Activated CD4-positive, alpha-beta T cell treated with anti-CD3 and anti-CD28 coated beads, Interleukin-2, amount 50 U/mL, for 4 hours (primary cell): Measurements from ENCODE around the gene MARK1.
A peak's percentile ranks its signal among the peaks of the same experiment; 100 is the strongest.
"Not testable (repeated sequence)": the region's sequence is repeated elsewhere in the genome, so short reads cannot be mapped to it uniquely, and the experiment has no call there.

Source experiments
- DNase-seq, 2 experiments: peaks; one replicate each; pipeline ENCODE4 v3.0.0-alpha.2; 2020

Gene MARK1

DNA sequence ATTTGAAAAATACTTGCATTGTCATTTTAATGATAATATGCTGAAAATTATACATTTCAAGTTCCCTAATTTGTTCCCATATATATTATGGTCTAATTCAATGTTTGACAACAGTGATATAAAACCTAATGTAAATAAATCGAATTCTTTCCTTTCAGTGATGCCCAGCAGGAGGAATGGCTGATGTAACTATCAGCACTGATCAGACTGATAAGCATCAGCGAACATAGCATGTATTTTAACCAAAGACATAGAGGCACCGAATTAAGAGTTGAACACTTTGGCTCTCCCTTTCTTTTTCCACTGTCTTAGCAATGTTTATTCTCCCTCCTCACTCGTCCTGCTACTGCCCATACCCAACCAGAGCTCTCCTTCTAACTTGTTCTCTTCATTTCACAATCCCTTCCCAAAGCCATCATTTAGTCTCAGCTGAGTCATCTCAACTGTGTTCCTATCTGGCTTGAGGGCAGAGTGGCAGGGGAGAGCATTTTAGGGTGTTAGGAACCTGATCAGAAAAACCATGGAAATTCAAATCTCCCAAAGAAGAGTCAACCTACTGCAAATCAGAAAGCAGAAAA is 103.4 kb downstream of the MARK1 start:
- DNase-seq = no peak

- no peak for DNase-seq
Observed at GRCh38 chr1:220637759-220638158, 109.8 kb downstream of the MARK1 start.

DNA sequence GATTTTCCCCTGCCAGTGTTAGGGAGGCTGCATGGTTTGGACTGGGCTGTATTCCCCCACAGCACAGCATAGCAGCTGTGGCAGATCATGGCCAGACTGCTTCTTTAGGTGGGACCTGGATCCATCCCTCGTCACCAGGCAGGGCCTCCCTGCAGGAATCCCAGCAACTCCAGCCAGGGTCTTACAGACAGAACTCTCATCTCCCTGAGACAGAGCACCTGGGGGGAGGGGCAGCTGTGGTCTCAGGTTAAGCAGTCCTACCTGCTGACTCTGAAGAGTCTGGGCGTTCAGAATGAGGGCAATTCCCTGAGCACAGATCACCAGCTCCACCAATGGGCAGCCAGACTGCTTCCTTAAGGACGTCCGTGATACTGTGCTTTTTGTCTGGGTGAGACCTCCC is 114.3 kb downstream of the MARK1 start:
- no peak for DNase-seq

DNA sequence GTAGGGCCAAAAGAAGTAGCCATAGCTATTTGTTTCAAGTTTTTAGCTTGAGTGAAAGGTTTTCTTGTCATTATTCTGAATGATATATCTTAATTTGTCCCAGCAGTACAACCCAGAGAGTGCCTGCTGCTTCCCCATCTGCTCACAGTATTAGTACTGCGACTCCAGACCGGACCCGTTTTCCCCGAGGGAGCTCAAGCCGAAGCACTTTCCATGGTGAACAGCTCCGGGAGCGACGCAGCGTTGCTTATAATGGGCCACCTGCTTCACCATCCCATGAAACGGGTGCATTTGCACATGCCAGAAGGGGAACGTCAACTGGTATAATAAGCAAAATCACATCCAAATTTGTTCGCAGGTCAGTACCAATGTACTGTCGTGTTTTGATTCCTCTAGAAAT is 125.1 kb downstream of the MARK1 start:
- DNase-seq = no peak

DNA sequence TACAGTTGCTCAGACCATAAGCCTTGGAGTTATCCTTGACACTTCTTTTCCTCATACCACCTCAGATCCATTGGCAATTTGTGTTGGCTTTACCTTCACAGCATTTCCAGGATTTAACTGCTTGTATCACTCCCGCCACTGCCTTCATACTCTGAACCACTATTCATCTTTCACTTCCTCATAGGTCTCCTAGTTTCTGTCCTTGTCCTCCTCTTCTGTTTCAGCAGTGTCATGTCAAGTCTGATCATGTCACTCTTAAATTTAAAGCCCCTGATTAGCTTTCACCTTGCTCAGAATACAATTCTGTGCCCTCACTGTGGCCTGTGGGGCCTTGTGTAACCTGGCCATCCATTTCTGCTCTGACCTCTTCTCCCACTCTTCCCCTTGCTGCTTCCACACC is 127.6 kb downstream of the MARK1 start:
- DNase-seq = no peak

- DNase-seq = no peak
Observed at GRCh38 chr1:220655961-220656740, 128.2 kb downstream of the MARK1 start.

DNA sequence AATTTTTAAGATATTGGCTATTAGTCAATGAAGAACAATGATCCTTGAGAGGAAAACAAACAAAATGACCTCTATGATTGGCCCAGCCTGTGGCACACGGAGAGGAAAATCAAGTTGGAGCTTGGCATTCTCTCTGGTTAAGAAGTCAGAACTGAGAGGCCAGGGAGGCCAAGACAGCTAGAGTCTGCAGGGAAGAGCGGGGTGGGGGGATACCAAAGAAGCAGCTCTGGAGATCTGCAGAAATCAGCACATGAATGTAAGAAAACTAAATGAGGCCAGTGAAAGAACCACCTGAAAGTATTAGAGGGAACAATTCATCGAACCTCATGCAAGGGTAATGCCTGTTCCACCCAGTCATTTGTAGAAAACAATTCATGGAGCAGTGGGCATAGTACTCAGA is 138.4 kb downstream of the MARK1 start:
- DNase-seq = no peak

DNA sequence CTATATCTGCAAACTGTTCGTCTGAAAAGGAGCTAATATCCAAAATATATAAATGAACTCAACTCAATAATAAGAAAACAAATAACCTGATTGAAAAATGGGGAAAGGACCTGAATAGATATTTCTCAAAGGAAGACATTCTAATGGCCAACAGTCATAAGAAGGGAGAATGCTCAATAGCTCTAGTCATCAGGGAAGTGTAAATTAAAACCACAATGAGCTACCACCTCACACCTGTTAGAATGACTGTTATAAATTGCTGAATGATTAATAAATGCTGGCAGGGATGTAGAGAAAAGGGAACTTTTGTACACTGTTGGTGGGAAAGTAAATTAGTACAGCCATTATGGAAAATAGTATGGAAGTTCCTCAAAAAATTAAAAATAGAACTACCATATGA is 141.1 kb downstream of the MARK1 start:
- DNase-seq = no peak

DNA sequence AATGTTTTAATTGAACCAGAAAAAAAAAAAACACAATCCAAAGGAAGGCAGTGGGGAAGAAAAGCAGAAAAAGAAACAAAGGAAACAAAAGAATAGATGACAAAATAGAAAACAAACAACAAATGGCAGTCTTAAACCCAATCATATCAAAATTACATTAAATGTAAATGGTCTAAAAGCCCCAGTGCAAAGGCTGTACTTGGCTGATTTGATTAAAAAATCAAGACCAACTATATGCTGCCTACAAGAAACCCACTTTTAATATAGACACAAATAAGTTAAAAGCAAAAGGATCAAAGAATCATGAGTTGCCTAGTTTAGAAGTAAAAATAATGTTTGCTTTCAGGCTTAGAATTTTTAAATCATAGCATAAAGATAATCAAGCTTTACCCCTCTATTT is 142.4 kb downstream of the MARK1 start:
- DNase-seq = no peak

- DNase-seq = no peak
Observed at GRCh38 chr1:220673921-220674320, 146.0 kb downstream of the MARK1 start.

DNA sequence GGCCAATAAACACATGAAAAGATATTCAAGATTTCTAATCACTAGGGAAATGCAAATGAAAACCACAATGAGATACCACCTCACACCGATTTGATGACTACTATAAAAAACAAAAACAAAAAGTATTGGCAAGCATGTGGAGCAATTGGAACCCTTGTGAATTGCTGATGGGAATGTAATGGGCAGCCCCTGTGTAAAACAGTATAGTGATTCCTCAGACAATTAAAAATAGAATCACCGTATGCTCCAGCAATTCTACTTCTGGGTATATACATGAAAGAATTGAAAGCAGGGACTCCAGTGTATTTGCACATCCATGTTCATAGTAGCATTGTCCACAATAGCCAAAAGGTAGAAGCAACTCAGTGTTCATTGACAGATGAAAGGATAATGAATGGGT is 149.3 kb downstream of the MARK1 start:
- no peak for DNase-seq

GRCh38 chr1:220680085-220680687 is 152.2 kb downstream of the MARK1 start:
- DNase-seq = no peak

- no peak for DNase-seq
Observed at GRCh38 chr1:220681220-220681880, 153.4 kb downstream of the MARK1 start.

DNA sequence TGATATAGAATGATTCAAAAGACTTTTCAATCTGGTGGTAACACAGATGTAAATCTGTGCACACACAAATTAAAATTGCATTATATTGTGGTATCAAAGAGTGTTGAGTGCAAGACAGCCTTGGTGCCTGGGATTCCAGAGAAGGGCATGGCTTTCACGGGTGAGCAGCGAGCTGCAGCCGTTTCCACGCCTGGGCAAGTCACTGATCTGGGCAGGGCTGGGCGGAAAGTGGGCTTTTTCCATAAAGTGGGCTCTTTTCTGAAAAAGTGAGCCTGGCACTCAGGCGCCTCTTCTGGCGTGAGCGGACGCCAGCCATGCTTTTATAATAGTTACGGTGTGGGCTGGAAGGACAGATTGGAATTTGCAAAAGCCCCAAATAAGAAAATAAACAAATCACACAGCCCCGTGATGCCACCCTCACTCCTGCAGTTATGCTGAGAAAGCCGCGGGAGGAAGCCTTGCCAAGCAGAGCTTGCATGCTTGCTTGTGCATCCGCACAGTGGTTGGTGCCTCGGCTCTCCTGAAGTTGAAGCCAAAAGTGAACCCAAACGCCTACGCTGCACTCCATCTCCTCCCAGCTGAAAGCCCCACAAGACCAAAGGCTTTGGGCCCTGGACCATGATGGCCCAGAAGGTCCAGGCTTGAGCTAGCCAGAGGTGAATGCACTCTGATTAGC is 155.1 kb downstream of the MARK1 start:
- no peak for DNase-seq

GRCh38 chr1:220683716-220684115 is 155.8 kb downstream of the MARK1 start:
- DNase-seq = not testable (repeated sequence)

DNA sequence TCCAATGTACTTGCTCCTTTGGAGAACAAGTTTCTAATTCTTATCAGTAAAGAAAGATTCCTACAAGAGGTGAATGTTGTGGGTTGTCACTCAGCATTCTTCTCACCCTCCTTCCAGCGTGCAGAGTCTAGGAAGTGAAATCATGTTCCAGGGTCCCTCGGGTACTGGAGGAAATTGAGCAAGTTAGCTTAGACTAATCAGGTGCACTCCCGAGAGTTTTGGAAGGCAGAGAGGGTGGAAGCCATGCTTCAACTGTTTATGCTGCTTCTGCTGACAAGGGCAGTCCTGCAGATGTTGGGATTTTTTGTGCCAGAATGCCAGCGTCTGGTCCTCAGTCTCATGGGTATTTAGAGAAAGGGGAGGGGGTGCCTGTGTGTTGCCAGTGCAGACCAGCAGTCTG is 157.0 kb downstream of the MARK1 start:
- no peak for DNase-seq

- DNase-seq = no peak
Observed at GRCh38 chr1:220685879-220686278, 157.9 kb downstream of the MARK1 start.

GRCh38 chr1:220687809-220688208 is 159.9 kb downstream of the MARK1 start:
- no peak for DNase-seq

- DNase-seq = no peak
Observed at GRCh38 chr1:220689666-220690065, 161.7 kb downstream of the MARK1 start.

DNA sequence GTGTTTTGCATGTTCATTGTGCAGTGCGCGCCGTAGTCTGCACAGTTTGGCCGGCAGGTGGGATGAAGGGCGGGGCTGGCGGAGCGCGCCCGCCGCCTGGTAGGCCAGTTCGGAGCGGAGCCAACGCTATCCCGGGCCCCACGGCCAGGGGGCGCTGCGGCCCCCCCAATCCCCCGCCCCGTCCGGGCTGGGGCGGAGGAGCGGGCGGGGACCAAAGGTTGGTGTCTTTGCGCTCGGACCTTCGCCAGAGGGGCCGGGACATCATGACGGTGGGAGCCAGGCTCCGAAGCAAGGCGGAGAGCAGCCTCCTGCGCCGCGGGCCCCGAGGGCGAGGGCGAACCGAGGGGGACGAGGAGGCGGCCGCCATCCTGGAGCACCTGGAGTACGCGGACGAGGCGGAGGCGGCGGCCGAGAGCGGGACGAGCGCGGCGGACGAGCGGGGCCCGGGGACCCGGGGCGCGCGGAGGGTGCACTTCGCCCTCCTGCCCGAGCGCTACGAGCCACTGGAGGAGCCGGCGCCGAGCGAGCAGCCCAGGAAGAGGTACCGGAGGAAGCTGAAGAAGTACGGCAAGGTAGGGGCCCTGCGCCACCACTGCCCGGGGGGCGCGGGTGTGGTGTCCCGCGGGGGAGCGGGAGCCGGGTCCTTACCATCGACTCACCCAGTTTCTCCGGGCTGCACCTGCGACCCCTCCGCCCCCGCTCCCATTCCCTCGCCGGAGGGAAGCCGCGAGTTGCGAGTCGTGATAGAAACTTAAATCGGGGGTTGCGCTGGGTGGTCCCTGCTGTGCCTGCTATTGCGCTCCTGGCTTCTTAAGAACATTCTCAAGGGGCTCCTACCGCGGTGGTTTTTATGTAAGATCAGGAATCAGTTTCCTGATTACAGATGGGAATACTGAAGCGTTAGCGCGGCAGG is 162.5 kb downstream of the MARK1 start, which contains the start of gene C1orf115:
TSS of gene C1orf115 (plus strand) at position 224 of the 913 bp plus-strand sequence. CDS start at position 264, 40 bp downstream.
- peak; percentile 57 to 62 for DNase-seq

DNA sequence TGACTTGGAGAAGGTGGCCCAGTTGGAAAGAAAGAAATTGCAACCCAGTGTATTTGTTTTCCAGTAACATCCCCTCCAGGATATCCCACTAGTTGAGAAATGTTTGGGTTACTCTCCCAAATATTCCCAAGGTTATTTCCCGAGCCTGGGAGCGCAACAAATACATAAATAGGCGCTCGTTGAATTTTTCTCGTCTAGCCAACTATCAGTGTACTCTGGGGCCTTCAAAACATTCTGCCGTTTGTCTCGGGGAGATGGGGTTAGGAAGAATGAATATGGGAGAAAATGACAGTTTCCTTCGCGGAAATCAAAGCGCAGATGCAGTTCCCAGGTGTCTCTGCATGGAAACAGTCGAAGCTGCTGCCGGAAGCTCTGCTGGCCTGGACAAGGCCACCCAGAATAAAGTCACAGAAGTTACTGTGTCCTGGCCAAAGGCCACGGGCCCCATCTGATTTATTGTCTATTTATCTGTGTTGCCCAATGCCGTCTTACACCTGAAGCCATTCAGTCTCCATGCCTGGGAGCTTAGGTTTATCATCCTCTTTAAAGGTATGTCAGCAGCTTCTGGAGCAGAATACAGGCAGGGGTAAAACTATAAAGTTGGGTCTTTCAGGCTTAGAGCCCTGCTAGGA is 163.2 kb downstream of the MARK1 start:
- no peak for DNase-seq
